Bone marrow (tissue), 2 donors: ENCODE data around the gene KCNA1.
"Not testable (repeated sequence)": the region's sequence is repeated elsewhere in the genome, so short reads cannot be mapped to it uniquely, and the experiment has no call there.

ENCODE experiments used
- DNase-seq, 2 donors: peaks; one replicate each; lab custom pipeline; 2025; lab: John Stamatoyannopoulos, UW

The KCNA1 gene

DNA sequence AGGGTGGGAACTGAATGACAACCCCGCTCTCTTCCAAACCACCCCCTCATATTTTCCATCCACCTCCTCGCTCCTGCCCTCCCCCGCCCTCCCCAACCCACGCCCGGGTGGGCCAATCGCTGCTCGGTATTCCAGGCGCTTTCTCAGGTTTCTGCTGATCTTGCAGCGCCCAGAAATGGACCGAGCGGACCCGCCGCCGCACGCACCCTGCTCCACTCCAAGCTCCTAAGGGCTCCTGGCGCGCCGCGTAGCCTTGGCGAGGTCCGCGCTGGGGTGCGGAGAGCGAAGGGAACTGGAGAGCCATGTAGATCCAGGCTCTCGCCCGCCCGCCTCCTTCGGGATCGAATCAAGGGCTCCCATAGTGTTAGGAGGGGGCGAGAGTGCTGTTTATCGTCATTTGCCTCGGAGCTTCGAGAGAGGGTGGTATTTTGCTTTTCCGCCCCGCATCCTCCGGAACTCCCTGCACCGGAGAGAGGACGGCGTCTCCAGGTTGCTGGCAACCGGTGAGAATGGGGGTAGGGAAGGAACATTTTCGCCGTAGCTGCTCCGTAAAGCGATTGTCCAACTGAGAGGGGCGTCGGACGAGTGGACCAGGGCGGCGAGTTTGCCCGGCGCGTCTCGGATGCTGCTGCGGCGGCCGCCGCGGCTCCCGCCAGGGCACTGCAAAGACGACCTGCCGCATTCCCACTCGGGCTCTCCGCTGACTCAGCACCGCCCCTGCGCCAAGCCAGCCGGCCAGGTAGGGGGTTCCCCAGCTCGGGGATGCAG lies at the start of gene KCNA1:
KCNA1 (plus strand) TSS at position 172 of the 768 bp plus-strand sequence. CDS start 1,474 bp downstream, outside the sequence.
- DNase-seq, result no peak

GRCh38 chr12:4860741-4861140 lies 49.0 kb upstream of the KCNA1 start:
- DNase-seq, result no peak

DNA sequence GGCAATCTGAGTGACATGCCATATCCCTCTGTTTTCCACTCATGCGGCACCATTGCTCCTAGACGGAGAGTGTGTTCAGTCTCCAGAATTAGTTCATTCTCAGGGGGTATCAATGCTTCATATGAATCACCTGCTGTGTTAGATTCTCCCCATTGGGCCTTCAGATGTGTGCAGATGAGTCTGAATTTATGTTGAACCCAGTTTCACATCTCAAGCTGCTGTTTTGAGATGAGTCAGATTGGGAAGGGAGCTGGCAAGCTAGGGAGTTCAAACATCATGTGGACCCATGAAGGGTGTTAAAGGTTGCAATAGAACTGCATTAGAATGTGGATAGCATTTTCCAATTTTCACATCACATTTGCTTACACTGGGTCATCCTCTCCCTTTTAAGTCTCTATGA lies 46.9 kb upstream of the KCNA1 start:
- no peak for DNase-seq

GRCh38 chr12:4864575-4864974 lies 45.1 kb upstream of the KCNA1 start:
- DNase-seq, result no peak

DNA sequence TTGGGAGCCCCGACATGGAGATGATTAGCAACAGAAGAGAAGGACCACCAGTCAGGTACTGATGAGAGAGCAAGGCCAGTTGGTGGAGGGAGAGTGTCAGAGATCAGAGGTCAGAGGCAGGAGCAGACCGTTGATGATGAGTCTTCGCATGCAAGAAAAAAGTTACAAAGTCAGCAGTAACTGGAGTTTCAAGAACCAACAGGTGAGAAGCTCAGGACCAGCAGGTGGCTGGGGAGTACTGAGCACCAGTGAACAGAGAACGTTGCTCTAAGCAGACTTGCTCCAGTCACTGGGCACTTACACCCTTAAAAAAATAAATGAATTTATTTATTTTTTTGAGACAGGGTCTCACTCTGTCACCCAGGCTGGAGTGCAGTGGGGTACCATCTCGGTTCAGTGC lies 44.5 kb upstream of the KCNA1 start:
- no peak for DNase-seq

GRCh38 chr12:4866299-4866698 lies 43.4 kb upstream of the KCNA1 start:
- no peak for DNase-seq

DNA sequence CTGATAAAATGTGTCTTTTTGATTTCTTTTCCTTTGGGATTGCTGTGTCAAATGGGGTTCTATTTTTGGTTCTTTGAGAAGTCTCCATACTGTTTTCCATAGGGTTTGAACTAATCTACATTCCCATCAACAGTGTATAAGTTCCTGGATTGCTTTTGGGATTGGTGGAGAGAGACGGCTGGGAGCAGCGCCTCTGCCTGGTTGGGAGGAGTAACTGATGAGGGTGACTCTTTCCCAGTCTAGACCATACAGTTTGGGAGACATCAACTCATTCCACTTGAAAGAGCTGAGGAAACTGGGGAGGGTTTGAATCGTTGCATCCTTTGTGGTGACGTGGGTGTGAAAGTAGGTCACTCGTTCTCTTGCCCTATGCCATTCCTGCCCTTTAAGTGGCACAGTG lies 42.3 kb upstream of the KCNA1 start:
- DNase-seq, result no peak

- no peak for DNase-seq
Measured at GRCh38 chr12:4870423-4870822, 39.3 kb upstream of the KCNA1 start.

GRCh38 chr12:4871514-4871913 lies 38.2 kb upstream of the KCNA1 start:
- no peak for DNase-seq

- no peak for DNase-seq
Measured at GRCh38 chr12:4873947-4874346, 35.8 kb upstream of the KCNA1 start.

- DNase-seq, result no peak
Measured at GRCh38 chr12:4874671-4875070, 35.0 kb upstream of the KCNA1 start.

GRCh38 chr12:4879481-4879880 lies 30.2 kb upstream of the KCNA1 start:
- not testable (repeated sequence) for DNase-seq

DNA sequence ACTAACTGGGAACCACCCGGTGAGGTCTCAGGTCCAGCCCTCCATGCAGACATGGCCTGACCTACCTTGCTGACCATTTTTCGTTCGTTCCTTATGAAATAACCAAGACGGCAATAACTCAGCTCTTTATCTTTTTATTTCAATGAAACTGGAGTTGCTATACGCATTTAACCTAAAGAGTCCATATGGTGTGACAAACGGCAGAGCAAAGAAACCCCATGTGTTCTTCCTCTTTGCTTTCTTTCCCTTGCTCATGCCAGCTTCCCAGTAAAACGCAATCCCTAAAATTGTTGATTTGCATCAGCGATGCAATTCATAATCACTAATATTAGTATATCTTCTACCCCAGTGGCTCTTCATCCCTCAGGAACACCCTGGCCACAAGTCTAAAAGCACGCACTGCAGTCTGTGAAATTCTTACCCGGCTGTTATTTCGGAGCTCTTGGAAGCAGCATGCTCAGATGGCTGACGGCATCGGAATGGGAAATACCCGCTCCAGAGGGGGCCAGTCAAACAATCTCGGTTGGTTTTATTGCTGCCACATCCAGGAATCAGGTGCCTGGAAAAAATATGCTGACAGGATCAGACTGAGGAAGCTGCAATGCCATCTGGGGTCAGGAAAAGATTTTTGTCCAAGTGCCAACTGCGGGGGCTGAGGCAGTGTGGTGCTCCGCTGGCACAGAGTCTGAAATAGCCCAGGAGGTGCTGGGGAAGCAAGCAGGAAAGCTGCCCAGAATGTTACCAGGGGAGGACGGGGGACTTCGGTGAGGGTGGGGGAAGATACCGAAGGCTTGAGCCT lies 28.2 kb upstream of the KCNA1 start:
- no peak for DNase-seq

DNA sequence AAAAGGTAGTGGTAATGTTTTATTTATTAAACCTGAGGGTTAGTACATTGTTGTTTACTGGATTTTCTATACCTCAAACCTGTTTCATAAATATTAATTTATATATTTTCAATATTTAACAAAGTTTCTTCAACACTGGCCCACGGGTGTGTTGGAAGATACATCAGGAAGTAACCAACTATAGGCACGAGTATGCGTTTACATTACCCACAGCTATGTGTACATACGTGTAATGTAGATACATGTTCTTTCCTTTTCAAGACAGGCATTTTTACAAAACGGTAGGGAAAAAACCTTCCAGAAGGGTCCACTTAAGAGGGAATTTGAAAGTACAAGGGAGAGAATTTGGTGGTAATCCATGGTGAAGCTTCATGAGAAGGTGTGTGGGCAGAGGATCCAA lies 17.8 kb upstream of the KCNA1 start:
- DNase-seq, result no peak

DNA sequence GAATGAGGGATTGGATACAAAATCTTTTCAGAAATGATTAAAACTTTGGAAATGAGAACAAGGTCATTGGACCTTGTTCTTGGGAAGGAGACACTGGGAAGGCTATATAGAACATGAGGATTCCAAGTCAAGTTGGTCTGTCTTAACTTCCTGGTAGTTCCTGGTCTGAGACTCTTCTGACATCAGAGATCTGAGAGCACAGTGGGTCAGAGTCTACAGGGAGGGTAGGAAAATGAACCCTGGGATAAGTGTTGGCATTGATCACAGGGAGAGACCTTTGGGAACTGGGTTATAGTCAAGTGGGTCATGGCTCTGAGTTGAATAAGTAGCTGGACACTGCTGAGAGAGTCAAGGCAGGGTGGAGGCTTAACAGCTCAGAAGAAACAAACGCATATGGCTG lies 17.3 kb upstream of the KCNA1 start:
- DNase-seq, result no peak

DNA sequence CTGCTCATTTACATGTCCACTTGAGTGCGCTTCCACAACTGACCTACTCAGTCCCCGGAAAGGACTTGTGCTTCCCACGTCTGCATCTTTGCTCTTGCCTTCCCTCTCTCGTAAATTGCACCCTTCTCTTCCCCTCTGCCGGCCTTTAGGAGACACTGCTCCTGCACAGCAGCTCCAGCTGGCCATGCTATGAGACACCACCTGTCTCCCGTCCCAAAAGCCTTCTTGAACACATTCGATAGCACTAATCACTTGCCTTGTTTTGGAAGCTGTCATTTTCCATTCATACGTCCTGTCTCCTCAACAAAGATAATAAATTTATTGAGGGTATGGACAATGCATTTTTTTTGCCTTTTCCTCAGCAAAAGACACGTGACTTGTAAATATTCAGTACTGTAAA lies 15.7 kb upstream of the KCNA1 start:
- no peak for DNase-seq

DNA sequence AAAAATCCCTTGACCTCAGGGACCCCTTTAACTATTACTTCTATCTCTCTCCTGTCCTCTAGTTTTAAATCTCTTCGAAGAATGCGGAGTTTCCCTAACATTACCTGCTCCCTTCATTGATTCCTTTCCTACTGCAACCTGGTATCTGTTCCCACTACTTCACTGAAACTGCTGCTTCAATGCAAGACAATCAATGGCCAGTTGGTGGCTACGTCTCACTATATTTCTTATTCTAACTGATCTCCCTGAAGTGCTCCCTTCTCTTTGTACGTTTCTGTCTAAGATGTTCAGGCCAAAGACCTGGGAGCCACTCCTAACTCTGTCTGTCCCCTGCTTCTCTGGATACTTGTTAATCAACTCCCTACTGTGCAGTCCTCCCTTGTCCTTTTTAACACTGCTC lies 10.3 kb upstream of the KCNA1 start:
- no peak for DNase-seq

DNA sequence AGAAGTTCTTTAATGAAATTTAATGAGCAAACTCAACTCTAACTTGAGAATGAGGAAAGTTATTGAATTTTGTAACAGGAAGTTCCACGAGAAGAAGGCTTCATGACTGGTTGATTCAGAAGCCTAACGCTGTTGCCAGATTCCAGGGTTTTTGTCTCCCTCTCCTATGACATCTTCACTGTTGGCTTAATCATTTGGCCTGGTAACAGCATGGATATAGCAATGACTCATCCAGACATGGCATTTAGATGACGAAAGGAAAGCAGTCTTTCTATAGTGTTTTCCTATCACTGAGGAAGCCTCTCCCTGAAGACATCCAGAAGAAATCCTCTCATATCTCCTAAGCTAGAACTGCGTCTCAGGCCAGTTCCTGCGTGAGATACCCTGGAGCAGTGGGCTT lies 9.4 kb upstream of the KCNA1 start:
- no peak for DNase-seq

GRCh38 chr12:4905316-4905715 lies 4.4 kb upstream of the KCNA1 start:
- DNase-seq, result no peak

GRCh38 chr12:4908684-4909409 lies 858 bp upstream of the KCNA1 start:
- no peak for DNase-seq

DNA sequence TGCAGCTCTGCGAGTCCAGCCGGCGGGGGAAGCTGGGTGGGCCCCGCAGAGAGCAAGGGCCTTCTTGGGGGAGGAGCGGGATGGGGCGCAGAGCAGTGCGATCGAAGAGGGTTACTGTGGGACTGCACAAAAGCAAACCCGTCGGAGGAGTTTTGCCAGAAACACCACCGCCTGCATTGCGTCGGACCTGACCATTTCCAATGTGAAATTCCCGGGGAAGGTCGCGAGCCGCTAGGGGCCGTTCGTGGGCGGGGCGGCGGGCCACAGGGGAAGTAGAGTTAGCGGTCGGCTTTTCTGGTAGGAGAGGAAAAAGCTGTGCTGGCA lies 333 bp upstream of the KCNA1 start:
- no peak for DNase-seq

DNA sequence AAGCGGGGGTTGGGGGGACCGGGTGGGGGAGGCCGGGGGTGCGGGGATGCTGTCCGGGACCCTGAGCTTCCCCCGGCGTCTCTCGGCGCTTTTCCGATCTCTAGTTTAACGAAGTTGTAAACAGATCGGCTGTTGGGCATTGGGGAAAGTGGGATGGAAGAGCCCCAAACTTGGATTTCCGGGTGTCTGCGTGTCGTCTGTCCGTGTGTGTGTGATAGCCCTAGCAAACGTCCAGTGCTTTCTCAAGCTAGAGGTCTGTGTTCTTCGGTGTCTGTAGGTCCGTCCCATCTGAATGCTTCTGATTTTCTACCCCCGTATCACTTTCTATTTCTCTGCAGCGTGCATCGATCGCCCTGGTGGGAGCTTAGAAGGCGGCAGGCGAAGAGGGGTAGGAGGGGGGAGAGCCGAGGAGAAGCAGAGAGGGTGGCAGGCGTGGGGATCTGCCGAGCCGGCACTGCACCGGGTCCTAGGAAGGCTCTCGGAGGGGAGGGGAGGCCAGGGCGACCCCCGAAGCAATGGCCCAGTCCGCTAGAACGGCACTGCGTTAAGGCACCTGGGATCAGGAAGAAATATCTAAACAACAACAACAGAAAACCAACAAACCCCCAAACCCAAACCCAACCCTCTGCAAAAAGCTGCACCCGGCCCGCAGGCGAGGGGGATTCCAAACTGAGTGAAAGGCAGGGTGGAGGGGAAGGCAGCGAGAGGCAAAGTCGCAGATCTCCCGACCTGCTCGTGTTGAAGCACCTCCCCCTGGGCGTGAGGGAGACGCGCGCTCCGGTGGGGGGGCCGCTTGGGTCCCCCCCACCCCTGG lies 1.0 kb downstream of the KCNA1 start:
- no peak for DNase-seq
